Fibroblast of skin of right biceps (primary cell): ENCODE measurements around the gene PDXDC1.
"Not testable (repeated sequence)": the region's sequence is repeated elsewhere in the genome, so short reads cannot be mapped to it uniquely, and the experiment has no call there.

ENCODE experiments used
- DNase-seq: peaks from one replicate; pipeline ENCODE4 v3.0.0-alpha.2; 2013

PDXDC1 gene

DNA sequence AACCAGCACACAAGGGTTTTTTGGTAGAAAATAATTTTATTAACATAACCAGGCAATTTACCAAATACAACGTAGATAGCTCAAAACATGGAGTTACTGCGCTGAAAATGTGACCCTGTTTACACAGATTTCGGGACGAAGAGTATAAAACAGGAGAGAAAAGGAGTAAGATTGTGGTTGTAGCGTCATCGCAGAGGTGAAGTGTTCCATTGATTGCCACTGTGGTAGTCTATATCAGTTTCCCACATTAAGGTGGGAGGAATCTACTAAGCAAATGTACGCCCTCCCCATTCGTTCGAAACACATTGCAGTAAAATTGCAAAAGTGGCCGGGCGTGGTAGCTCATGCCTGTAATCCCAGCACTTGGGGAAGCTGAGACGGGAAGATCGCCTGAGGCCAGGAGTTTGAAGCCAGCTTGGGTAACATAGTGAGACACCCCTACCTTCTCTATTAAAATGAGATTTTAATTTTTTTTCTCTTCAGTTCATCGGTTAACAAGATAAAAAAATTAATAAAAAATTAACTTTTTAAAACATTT is 972 bp upstream of the PDXDC1 start:
- DNase-seq, result not testable (repeated sequence)

DNA sequence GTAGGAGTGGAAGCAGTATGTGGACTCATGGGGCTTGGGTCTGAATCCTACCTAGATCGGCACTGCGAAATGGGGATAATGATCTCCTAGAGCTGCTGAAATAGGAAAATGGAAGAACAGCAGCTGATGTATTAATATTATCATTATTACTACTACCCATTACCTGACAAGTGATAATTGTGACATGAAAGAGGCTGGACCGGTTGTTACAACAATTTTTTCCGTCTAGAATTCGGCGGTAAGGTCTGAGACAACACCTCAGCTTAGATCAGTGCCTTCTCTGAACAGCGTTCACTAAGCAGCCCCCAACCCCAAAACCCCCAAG is 533 bp upstream of the PDXDC1 start:
- DNase-seq, result not testable (repeated sequence)

DNA sequence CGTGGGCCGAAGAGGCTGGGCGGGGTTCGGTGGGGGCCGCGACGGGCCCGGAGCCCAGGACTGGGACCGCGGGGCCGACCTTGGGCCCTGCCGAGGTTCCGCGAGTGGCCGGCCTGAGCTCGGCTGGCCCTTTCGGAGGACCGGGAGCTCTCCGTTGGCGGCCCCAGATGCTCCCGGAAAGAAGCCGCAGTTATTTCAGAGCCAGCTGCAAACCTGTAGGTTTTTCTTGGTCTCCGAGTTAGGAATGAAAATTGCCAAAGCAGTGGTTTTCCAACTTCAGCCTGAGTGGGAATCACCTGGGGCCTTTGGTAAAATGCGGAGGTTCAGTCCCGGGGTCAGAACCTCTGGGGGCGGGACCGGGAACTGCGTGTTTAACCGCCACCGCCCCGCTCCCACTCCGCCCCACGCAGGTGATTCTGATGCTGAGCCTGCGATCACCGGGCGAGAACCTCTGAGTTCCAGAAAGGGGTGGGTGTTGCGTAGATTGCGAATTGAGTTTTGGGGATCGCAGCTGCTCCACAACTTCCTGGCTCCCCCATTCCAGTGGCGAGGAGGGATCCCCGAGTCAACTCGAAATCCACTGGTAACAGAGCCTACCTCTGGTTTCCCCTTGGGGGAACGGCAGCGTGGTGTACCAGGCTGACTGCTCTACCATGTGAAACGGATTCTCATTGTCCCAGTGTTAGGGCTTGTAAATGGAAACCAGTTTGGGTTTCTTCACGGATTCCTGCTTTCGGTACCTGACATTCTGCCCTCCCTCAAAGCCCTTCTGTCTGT is 780 bp downstream of the PDXDC1 start:
- peak; percentile 12 for DNase-seq

DNA sequence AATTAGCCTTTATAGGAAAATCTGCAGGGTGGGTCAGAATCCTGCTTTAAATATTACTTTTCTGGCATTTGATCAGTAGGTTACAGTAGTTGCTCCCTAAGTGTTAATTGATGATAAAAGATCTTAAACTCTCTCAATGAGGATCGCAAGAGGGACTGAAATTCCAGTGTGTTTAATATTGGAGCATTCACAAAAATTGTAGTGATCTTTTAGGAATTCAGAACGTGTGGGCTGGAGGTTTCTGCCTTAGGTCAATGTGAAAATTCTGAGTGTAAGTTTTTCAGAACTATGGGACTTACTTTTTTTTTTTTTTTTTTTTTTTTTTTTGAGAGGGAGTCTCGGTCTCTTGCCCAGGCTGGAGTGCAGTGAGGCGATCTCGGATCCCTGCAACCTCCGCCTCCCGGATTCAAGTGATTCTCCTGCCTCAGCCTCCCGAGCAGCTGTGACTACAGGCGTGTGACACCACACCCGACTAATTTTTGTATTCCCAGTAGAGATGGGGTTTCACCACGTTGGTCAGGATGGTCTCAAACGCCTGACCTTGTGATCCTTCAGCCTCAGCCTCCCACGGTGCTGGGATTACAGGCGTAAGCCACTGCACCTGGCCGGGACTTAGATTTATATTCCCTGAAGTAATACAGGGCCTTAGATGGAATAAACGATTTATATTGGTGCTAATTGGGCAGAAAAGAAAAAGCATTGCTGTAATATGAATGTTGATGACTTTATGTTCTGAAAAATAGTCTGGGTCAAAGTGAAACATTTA is 2.3 kb downstream of the PDXDC1 start:
- not testable (repeated sequence) for DNase-seq

DNA sequence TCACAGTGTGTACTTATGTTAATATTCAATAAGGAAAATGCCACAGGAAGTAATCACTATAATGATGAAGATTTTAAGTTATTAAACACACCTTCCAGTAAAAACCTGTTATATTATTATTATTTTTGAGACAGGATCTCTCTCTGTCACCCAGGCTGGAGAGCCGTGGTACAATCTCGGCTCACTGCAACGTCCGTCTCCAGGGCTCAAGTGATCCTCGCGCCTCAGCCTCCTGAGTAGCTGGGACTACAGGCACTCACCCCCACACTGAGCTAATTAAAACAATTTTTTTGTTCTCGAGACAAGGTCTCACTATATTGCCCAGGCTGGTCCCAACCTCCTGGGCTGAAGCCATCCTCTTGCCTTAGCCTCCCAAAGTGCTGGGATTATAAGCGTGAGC is 3.5 kb downstream of the PDXDC1 start:
- not testable (repeated sequence) for DNase-seq

DNA sequence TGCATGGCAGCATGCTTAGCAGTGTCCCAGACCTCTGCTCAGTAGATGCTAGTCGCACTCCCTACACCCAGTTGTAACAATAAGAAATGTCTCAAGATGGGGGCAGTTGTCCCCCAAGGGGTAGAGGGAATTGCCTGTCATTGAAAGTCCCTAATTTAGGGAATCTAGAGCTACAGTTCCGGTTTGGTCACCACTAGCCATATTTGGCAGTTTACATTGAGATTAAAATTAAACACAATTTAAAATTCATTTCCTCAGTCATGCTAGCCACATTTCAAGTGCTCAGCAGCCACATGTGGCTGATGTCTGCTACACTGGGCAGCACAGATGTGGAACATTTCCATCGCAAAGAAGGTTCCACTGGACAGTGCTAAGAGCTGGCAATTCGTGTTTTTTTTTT is 4.1 kb downstream of the PDXDC1 start:
- DNase-seq, result not testable (repeated sequence)

DNA sequence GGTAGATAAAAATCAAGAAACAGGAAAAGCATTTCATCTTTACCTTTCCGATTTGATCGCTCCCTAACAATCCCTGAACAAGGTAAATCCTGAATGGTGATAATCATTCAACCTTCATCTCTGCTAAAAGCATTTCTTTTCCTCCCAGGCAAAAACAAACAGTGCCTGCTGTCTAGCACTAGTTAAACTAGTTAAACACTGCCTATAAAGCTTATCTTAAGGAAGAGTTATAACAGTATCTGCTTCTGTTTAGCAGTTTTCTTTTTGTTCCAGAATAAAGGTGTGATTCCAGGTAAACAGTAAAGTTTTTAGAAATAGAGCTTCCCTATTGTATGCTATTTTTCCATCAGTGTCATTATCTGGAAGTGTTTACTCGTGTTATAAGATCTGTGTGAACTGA is 6.4 kb downstream of the PDXDC1 start:
- not testable (repeated sequence) for DNase-seq

DNA sequence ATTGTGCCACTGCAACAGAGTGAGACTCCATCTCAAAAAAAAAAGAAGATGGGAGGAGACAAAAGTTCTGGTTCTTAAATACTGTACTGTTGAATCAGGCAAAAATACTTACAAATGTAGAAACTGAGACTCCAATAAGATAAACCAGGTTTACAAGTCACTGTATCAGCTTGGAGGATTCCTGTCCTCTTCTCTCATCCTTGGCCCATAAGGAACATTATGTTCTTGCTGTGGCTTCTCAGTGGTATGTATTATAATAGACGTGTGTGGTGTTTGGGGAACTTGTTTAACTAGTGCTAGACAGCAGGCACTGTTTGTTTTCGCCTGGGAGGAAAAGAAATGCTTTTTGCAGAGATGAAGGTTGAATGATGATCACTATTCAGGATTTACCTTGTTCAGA is 7.7 kb downstream of the PDXDC1 start:
- DNase-seq, result not testable (repeated sequence)

DNA sequence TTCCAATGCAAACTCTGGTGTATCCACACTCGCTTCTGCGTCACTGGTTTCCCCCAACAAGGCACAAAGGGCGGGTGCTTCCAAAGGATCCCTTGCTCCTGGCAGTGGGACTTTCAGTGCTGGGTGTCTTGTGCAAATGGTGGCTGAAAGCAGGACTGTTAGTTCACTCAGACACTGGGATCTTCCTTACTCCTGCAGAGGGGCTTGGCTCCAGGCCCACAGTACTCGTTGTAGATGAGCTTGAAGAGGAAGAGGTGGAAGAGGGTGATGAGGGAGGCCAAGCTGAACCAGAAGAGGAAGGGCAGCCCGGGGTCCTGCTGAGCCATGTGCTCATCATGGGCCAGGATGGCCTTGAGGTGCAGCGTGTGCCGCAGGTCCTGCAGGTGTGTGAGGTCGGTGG is 13.3 kb downstream of the PDXDC1 start:
- DNase-seq, result not testable (repeated sequence)

DNA sequence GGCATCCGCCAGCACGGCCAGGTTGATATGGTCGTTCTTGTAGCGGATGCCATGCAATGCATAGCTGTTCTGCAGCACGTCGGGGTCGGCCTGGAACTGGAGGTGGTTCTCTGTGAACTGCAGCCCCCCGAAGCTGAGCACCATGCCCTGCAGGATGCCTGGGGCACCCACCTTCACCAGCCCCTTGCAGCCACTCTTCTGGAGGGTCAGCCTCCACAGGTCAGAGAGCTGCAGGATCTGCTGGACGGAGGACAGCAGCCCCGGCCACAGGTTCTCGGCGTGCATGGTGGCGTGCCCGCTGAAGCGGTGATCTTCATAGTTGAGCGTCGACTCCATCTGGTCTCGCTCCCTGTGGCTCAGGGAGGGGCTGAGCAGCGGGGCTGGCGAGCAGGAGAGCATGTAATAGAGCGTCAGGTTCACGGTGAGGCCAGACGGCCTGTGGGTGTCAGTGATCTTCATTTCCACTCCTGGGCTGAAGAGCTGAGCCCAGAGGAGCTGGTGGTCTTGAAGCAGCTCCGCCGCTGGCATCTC is 13.9 kb downstream of the PDXDC1 start:
- not testable (repeated sequence) for DNase-seq

DNA sequence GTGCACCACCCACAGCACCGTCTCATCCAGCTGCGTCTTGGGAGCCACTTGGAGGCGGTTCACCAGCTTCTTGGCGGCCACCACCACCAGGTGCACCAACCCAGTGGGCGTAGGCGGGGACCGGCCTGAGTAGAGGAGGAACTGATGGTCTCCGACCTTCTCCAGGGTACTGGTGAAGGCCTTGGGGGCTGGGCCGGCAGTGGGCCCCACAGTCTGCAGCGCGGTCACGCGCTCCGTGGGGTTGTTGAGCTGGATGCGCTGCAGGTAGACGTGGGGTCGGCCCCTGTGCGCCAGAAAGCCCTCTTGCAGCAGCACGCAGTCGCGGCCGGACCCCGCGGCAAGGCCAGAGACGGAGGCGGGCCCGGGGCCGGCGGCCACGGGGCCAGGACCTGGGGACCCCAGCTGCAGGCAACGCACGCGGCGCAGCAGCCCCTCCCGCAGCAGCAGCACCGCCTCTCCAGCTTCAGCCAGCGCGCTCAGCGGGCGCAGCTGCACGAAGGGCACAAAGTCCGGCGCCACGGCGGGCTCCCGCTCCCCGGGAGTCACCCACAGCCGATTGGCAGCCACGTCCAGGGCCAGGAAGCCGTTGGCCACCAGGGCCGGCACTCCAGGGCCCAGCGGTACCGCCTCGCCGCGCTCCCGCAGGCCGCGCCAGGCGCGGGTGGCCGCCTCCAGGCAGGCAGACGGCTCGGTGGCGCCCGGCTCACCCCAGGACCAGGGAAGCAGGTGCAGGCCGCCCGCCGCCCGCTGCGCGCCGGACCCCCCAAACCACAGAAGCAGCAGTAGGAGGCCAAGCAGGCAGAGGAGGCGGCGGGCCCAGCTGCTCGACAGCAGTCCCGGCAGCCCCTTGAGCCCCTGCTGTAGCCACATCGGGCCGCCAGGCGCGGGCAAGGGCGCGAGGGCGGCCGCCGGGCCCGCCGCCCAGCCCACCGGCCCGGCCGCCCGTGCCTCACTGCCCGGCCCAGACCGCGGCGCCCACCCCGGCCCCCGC is 14.8 kb downstream of the PDXDC1 start:
- not testable (repeated sequence) for DNase-seq

DNA sequence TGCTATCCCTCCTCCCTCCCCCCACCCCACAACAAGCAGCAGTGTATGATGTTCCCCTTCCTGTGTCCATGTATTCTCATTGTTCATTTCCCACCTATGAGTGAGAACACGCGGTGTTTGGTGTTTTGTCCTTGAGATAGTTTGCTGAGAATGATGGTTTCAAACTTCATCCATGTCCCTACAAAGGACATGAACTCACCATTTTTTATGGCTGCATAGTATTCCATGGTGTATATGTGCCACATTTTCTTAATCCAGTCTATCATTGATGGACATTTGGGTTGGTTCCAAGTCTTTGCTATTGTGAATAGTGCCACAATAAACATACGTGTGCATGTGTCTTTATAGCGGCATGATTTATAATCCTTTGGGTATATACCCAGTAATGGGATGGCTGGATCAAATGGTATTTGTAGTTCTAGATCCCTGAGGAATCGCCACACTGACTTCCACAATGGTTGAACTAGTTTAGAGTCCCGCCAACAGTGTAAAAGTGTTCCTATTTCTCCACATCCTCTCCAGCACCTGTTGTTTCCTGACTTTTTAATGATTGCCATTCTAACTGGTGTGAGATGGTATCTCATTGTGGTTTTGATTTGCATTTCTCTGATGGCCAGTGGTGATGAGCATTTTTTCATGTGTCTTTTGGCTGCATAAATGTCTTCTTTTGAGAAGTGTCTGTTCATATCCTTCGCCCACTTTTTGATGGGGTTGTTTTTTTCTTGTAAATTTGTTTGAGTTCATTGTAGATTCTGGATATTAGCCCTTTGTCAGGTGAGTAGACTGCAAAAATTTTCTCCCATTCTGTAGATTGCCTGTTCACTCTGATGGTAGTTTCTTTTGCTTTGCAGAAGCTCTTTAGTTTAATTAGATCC is 18.7 kb downstream of the PDXDC1 start:
- DNase-seq, result not testable (repeated sequence)

DNA sequence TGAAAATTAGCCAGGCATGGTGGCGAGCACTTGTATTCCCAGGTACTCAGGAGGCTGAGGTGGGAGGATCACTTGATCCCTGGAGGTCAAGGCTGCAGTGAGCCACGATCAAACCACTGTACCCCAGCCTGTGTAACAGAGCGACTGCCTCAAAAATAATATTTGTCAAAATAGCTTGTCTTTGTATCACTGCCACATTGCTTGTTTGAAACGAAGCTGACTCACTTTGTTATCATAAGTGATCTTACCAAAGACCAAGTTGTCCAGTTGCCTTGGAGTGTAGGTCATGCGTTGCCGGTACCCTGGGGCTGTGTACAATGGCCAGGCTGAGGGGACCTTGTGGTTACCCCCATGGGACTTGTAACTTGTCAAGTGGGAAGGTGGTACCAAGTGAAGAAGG is 21.9 kb downstream of the PDXDC1 start:
- DNase-seq, result not testable (repeated sequence)

DNA sequence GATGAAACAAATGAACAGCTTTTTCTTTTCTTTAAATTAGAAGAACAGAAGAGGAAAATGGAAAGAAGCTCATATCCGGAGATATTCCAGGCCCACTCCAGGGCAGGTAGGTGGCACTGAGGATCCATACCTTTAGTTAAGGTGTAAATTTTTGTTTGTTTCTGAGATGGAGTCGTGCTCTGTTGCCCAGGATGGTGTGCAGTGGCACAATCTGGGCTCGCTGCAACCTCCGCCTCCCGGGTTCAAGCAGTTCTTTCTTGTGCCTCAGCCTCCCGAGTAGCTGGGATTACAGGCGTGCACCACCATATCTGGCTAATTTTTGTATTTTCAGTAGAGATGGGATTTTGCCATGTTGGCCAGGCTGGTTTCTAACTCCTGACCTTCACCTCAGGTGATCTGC is 23.5 kb downstream of the PDXDC1 start:
- not testable (repeated sequence) for DNase-seq

DNA sequence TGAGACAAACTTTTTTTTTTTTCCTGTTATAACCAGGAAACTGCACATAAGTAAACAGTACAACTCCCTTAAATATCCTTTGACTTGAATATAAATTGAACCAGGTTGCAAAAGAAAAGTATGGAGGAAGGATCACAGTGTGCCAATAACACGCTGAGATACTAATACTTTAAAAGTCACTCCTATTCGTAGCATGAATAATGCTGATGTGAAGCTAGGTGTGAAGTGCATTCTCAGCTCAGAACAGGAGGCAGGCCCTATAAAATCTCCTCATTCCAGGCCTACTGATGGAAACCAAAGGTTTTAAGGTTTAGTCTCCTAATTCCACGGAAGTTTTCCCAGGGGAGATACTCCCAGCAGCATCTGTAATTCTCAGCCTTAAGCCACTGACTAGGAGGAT is 25.0 kb downstream of the PDXDC1 start:
- not testable (repeated sequence) for DNase-seq

DNA sequence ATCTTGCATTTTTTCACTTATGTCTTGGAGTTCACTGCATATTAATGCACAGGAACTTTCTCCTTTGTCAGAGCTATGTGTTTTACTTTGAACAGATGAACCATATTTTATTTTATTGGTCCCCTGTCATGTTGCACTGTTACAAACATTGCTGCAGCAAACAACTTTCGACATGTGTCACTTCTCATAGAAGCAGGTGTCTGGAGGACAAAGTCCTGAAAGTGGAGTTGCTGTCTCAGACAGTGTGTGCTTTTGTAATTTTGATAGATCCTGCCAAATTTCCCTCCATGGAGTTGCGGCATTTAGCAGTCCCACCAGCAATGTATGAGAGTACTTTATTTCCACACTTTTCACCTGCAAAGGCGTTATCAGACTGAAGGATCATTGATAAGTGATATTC is 27.6 kb downstream of the PDXDC1 start:
- not testable (repeated sequence) for DNase-seq

DNA sequence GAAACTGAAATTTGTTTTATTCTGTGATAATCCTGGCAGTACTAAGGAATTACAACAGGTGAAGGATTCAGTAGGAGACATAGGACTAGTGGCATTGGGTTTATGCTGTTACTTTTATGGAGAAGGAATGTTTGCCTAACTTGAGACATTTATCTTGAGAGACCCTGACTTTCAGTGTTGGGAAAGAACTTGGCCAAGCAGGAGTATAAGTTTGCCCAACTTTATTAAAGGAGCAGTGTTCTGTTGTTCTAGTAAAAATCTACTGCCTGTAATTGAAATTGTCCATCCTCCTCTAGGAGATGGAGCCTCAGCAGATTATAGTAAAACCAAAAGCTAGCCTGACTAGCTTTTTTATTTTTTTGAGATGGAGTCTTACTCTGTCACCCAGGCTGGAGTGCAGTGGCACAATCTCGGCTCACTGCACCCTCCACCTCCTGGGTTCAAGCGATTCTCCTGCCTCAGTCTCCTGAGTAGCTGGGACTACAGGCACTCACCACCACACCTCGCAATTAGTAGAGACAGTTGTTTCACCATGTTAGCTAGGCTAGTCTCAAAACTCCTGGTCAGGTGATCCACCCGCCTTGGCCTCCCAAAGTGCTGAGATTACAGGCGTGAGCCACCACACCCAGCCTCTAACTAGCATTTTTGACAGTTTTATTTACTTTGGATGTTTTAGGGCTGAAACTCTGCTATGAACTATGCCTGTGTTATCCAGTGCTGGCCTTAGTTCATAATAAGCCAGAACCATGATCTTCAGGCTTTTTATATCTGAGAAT is 30.7 kb downstream of the PDXDC1 start:
- DNase-seq, result not testable (repeated sequence)

DNA sequence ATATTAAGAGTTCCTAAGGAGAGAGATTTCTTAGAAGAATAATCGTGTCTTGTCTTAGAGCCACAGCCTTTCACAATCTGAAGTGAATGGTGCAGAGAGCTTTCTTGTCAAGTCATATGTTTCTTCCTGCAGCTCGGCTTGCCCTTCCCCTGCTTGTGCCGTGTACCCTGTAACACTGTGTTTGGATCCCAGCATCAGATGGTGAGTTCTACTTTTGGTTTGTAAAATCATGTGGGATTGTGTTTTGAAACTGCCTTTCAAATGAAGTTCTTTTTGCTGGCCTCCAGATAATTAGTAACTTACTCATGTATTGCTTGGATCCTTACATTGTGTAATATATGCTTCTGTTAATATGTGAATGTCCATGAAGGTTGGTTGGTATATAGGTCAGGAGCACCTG is 33.8 kb downstream of the PDXDC1 start:
- not testable (repeated sequence) for DNase-seq

DNA sequence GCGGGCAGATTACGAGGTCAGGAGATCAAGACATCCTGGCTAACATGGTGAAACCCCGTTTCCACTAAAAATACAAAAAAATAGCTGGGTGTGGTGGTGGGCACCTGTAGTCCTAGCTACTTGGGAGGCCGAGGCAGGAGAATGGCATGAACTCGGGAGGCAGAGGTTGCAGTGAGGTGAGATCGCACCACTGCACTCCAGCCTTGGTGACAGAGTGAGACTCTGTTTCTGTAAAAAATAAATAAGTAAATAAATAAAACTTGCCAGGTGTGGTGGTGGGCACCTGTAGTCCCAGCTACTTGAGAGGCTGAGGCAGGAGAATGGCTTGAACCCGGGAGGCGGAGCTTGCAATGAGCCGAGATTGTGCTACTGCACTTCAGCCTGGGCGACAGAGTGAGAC is 38.1 kb downstream of the PDXDC1 start:
- DNase-seq, result not testable (repeated sequence)

DNA sequence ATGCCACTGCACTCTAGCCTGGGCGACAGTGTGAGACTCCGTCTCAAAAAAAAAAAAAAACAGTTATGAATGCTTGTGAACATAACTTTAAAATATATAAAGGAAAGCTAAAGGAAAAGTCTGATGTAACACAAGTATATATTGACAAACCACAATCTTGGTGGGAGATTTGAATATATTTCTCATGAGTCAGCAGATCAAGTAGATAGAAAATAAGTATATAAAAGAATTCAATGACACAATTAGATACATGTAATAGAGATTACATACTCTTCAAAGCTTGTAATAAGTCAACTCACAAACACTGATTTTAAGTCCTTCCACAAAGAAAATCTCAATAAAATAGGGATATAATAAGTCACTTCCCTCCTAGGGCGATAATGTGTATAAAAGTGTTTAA is 40.8 kb downstream of the PDXDC1 start:
- DNase-seq, result not testable (repeated sequence)

DNA sequence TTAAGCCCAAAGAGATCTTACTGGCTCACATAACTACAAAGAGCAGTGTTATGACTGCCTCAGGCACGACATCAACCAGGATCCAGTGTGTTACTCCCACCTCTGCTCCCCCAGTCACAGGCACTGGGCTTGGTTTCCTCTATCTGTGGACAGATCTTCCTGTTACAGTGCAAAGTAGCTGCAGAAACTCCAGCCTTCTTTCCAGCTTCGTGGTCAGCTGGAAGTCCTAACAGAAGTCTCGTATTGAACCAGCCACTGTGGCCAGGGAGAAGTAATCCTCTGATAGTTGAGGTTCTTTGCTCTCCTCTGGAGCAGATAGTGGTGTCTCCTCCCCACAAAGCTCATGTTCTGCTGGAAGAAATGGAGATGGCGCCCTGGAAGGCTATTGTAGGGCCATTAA is 41.5 kb downstream of the PDXDC1 start:
- peak; percentile 46 for DNase-seq
